ENCODE measurements around the gene OR6C6. TPM values are rescaled to one million over a fixed set of nuclear protein-coding genes. Genes with fewer than 3 reads are reported as not detected.

OR6C6 gene
- total RNA-seq, 1 experiment from 2014 or later, result not detected

DNA sequence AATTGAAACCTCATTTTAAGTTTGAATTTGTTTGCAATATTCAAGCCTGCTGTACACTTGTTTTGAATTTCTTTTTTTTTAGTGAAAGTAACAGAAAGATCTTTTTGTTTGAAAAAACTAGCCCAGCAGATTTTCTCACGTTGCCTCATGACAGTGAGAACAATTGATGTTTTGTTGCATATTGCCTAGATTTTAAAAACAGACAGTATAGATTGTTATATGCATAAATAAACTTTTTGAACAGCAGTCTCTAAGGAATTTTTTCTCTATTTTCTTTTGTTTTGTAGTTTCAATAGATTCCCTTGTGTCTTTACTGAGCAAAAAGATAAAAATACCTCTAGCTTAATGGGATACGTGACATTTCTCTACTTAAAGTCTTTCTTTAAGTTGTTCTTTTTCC lies 15.4 kb downstream of the OR6C6 start:
- intact Hi-C loops (cut with micrococcal nuclease; ENCODE audit: unreplicated experiment), result no loop called here
- Histone ChIP-seq H3K4me3 (ENCODE audit: low read depth, low read length, poor library complexity, severe bottlenecking) (no peak overlapping the region), H3K4me1 (ENCODE audit: insufficient read depth, low read length, poor library complexity, severe bottlenecking) (no peaks in the 10 kb centered on the region), H3K27ac (ENCODE audit: low read depth, low read length, poor library complexity, severe bottlenecking) (no peak overlapping the region), H3K36me3 (ENCODE audit: insufficient read depth, low read length, poor library complexity, severe bottlenecking) (no peaks in the 10 kb centered on the region), H3K27me3 (replicated peaks; ENCODE audit: insufficient read depth, low read depth, low read length, poor library complexity) (peaks cover 30% of the 10 kb centered on the region), H3K9me3 (ENCODE audit: low read depth, low read length, poor library complexity, severe bottlenecking) (no peaks in the 10 kb centered on the region)
- CTCF ChIA-PET, result no interaction called here
- POLR2A ChIA-PET (ENCODE audit: low non-redundant PET), result no interaction called here
- TF ChIP-seq, protein P1, sequence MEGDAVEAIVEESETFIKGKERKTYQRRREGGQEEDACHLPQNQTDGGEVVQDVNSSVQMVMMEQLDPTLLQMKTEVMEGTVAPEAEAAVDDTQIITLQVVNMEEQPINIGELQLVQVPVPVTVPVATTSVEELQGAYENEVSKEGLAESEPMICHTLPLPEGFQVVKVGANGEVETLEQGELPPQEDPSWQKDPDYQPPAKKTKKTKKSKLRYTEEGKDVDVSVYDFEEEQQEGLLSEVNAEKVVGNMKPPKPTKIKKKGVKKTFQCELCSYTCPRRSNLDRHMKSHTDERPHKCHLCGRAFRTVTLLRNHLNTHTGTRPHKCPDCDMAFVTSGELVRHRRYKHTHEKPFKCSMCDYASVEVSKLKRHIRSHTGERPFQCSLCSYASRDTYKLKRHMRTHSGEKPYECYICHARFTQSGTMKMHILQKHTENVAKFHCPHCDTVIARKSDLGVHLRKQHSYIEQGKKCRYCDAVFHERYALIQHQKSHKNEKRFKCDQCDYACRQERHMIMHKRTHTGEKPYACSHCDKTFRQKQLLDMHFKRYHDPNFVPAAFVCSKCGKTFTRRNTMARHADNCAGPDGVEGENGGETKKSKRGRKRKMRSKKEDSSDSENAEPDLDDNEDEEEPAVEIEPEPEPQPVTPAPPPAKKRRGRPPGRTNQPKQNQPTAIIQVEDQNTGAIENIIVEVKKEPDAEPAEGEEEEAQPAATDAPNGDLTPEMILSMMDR (conservative IDR thresholded peaks at IDR 0.05; ENCODE audit: low read depth, low read length), result no peak
- TF ChIP-seq EZH2 (IDR thresholded peaks at IDR 0.05; ENCODE audit: borderline replicate concordance, low read depth, low read length, poor library complexity, severe bottlenecking), result no peak
- no TSS peak for BruUV-seq (replicated peaks)
- DNase-seq (ENCODE audit: low spot score), result no peak

DNA sequence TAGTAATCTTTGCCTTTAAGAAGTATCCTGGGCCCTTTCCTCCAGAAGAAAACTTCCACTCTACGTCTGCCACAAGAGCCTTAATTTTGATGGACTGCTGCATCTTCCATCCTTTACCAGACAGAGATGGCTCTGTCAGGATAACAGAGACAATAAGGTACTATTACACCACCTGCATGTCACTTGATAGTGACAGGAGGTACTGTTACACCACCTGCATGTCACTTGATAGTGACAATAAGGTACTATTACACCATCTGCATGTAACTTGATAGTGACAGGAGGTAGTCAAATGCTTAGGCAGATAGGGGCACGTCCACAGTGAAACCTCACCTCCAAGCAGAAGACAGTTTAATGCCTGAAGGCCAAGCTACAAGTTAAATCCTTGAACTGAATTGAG lies 38.1 kb downstream of the OR6C6 start:
- POLR2A ChIA-PET (ENCODE audit: low non-redundant PET), result no interaction called here
- intact Hi-C loops (cut with micrococcal nuclease; ENCODE audit: unreplicated experiment), result loop anchor here (10.0 kb wide), 1 partner anchor 56 kb away; the partner anchor contains the start of gene OR6C1
- TF ChIP-seq EZH2 (IDR thresholded peaks at IDR 0.05; ENCODE audit: borderline replicate concordance, low read depth, low read length, poor library complexity, severe bottlenecking), result no peak
- TF ChIP-seq, protein P1 (conservative IDR thresholded peaks at IDR 0.05; ENCODE audit: low read depth, low read length), result no peak
- CTCF ChIA-PET, result no interaction called here
- no peak overlapping the region for H3K27ac ChIP-seq (ENCODE audit: low read depth, low read length, poor library complexity, severe bottlenecking)
- H3K4me3 ChIP-seq (ENCODE audit: low read depth, low read length, poor library complexity, severe bottlenecking), result no peak overlapping the region
- H3K27me3 ChIP-seq (replicated peaks; ENCODE audit: insufficient read depth, low read depth, low read length, poor library complexity), result peaks cover 30% of the 10 kb centered on the region
- BruUV-seq (replicated peaks), result no TSS peak
- H3K4me1 ChIP-seq (ENCODE audit: insufficient read depth, low read length, poor library complexity, severe bottlenecking), result no peaks in the 10 kb centered on the region
- no peak for DNase-seq (ENCODE audit: low spot score)
- no peaks in the 10 kb centered on the region for H3K36me3 ChIP-seq (ENCODE audit: insufficient read depth, low read length, poor library complexity, severe bottlenecking)
- H3K9me3 ChIP-seq (ENCODE audit: low read depth, low read length, poor library complexity, severe bottlenecking), result no peaks in the 10 kb centered on the region

DNA sequence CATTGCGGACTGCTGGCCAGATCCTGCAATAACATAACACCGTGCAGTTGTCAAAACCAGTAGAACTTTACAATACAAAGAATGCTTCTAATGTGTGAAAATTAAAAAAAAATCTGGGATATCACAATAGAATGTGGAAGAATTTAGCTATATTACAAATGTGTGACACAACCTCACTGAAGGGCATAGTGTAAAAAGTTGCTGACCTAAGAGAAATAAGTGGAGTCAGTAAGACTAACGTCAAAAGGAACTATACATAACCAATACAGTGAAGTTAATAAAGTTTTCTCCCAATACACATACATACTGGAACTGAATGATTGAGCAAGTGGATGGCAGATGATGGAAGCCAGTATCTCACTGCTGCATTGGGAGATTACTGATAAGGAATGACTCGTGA lies 39.5 kb downstream of the OR6C6 start:
- intact Hi-C loops (cut with micrococcal nuclease; ENCODE audit: unreplicated experiment), result loop anchor here (10.0 kb wide), 1 partner anchor 58 kb away; the partner anchor contains the start of gene OR6C1
- H3K4me1 ChIP-seq (ENCODE audit: insufficient read depth, low read length, poor library complexity, severe bottlenecking), result no peaks in the 10 kb centered on the region
- ChIA-PET POLR2A (ENCODE audit: low non-redundant PET) (no interaction called here), CTCF (no interaction called here)
- H3K27me3 ChIP-seq (replicated peaks; ENCODE audit: insufficient read depth, low read depth, low read length, poor library complexity), result peaks cover 22% of the 10 kb centered on the region
- no TSS peak for BruUV-seq (replicated peaks)
- H3K4me3 ChIP-seq (ENCODE audit: low read depth, low read length, poor library complexity, severe bottlenecking), result no peak overlapping the region
- H3K27ac ChIP-seq (ENCODE audit: low read depth, low read length, poor library complexity, severe bottlenecking), result no peak overlapping the region
- H3K9me3 ChIP-seq (ENCODE audit: low read depth, low read length, poor library complexity, severe bottlenecking), result no peaks in the 10 kb centered on the region
- TF ChIP-seq, protein P1 (conservative IDR thresholded peaks at IDR 0.05; ENCODE audit: low read depth, low read length), result no peak
- TF ChIP-seq EZH2 (IDR thresholded peaks at IDR 0.05; ENCODE audit: borderline replicate concordance, low read depth, low read length, poor library complexity, severe bottlenecking), result no peak
- H3K36me3 ChIP-seq (ENCODE audit: insufficient read depth, low read length, poor library complexity, severe bottlenecking), result no peaks in the 10 kb centered on the region
- no peak for DNase-seq (ENCODE audit: low spot score)

Data from A673 (cell line).